ENCODE measurements around the gene RAB22A.

RAB22A gene

GRCh38 chr20:58294497-58295455 lies 14.7 kb upstream of the RAB22A start:
- peak; percentile 21 for DNase-seq
- Histone ChIP-seq H4K8ac (ENCODE audit: low read depth, low read length) (no peak overlapping the region), H2AK5ac (ENCODE audit: low read length) (no peak overlapping the region), H3K27me3 (ENCODE audit: insufficient read depth, low read length, poor library complexity) (no peaks in the 10 kb centered on the region), H2BK120ac (ENCODE audit: low read depth, low read length) (no peak overlapping the region), H4K5ac (ENCODE audit: low read length) (no peak overlapping the region), H3K9ac (ENCODE audit: low read length) (no peak overlapping the region), H3K23ac (ENCODE audit: low read length) (no peak overlapping the region), H3K18ac (ENCODE audit: low read length) (no peak overlapping the region), H3K79me2 (ENCODE audit: control insufficient read depth, insufficient read depth, low read length) (peaks cover 2% of the 10 kb centered on the region), H3K79me1 (ENCODE audit: low read length) (peaks cover 7% of the 10 kb centered on the region), H3K4me2 (ENCODE audit: low read length) (no peak overlapping the region), H3K4me1 (ENCODE audit: control insufficient read depth, low read depth, low read length) (no peaks in the 10 kb centered on the region), H3K4ac (ENCODE audit: low read depth, low read length) (no peak overlapping the region), H2BK5ac (ENCODE audit: low read length) (no peak overlapping the region), H3K27ac (ENCODE audit: low read depth, low read length) (no peak overlapping the region), H3K4me3 (ENCODE audit: low read length) (no peak overlapping the region), H2BK15ac (replicated peaks; ENCODE audit: low read depth) (no peak overlapping the region), H3K56ac (ENCODE audit: low read length) (peak overlapping the region; percentile 43), H3K36me3 (ENCODE audit: control insufficient read depth, insufficient read depth, low read length) (no peaks in the 10 kb centered on the region)
- no CpG with 5 or more reads among the region's 13 CpGs for WGBS (ENCODE audit: extremely low coverage, insufficient coverage, low lambda C conversion rate)

DNA sequence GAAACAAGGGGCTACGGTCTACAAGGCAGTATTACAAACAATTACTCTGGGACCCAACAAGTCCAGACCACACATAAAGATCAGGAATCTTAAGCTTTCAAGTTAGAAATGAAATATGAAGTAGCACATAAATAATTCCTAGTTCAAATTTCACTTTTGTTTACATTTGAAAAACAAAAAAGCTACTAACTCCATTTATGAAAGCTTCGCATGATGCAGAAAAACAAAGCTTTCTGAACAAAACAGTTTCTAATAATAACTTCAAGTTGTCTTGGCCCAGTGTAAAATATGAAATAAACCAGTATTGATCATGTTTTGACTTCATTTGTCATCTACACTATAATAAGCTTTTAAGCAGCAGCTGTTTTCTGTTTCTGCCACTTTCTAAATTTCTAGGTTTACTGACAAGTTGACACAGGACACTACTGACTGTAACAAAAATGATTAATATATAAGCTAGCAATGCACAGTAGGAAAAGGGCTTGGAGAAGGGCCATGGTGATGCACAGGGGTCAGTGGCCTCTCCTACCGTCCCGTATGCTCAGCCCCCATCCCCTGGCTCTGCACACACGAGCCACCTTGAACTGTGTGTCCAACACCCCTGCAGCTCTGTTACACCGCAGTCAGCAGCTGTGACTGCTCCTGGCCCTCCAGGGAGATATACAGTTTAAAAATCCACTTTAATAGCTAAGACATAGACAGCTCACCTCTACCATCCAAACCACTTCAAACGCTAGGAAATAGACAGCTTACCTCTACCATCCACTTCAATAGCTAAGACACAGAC lies 13.3 kb upstream of the RAB22A start:
- H3K4ac ChIP-seq (ENCODE audit: low read depth, low read length) = no peak overlapping the region
- H3K27me3 ChIP-seq (ENCODE audit: insufficient read depth, low read length, poor library complexity) = no peaks in the 10 kb centered on the region
- no peak overlapping the region for H3K27ac ChIP-seq (ENCODE audit: low read depth, low read length)
- H2BK5ac ChIP-seq (ENCODE audit: low read length) = no peak overlapping the region
- H2AK5ac ChIP-seq (ENCODE audit: low read length) = no peak overlapping the region
- no peak overlapping the region for H3K56ac ChIP-seq (ENCODE audit: low read length)
- DNase-seq = no peak
- no peaks in the 10 kb centered on the region for H3K36me3 ChIP-seq (ENCODE audit: control insufficient read depth, insufficient read depth, low read length)
- peaks cover 7% of the 10 kb centered on the region for H3K79me1 ChIP-seq (ENCODE audit: low read length)
- no peak overlapping the region for H3K23ac ChIP-seq (ENCODE audit: low read length)
- no peak overlapping the region for H4K8ac ChIP-seq (ENCODE audit: low read depth, low read length)
- H3K9ac ChIP-seq (ENCODE audit: low read length) = no peak overlapping the region
- no peaks in the 10 kb centered on the region for H3K4me1 ChIP-seq (ENCODE audit: control insufficient read depth, low read depth, low read length)
- H4K5ac ChIP-seq (ENCODE audit: low read length) = no peak overlapping the region
- peaks cover 2% of the 10 kb centered on the region for H3K79me2 ChIP-seq (ENCODE audit: control insufficient read depth, insufficient read depth, low read length)
- H2BK15ac ChIP-seq (replicated peaks; ENCODE audit: low read depth) = no peak overlapping the region
- WGBS (ENCODE audit: extremely low coverage, insufficient coverage, low lambda C conversion rate) = no CpG with 5 or more reads among the region's 7 CpGs
- no peak overlapping the region for H3K4me2 ChIP-seq (ENCODE audit: low read length)
- no peak overlapping the region for H3K18ac ChIP-seq (ENCODE audit: low read length)
- no peak overlapping the region for H3K4me3 ChIP-seq (ENCODE audit: low read length)
- H2BK120ac ChIP-seq (ENCODE audit: low read depth, low read length) = no peak overlapping the region

DNA sequence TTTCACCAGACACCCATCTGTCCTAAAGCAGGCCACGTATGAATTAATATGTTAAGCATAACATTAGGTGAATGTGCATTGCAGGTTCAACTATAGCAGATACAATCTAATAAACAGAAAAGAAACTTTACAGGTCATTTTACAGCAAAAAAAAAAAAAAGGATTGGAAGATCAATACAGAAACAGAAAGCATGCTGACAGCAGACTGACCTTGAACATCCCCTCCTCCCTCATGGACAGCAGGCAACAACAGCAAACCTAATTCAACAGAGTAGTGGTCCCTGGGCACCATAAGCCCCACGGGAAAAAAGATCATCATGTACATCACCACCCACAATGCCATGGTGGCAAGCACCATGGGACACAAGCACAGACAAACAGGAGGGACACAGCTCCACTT lies 12.1 kb upstream of the RAB22A start:
- Histone ChIP-seq H2BK15ac (replicated peaks; ENCODE audit: low read depth) (no peak overlapping the region), H2BK5ac (ENCODE audit: low read length) (no peak overlapping the region), H3K36me3 (ENCODE audit: control insufficient read depth, insufficient read depth, low read length) (peaks cover 2% of the 10 kb centered on the region), H3K27ac (ENCODE audit: low read depth, low read length) (no peak overlapping the region), H3K79me2 (ENCODE audit: control insufficient read depth, insufficient read depth, low read length) (peaks cover 2% of the 10 kb centered on the region), H3K27me3 (ENCODE audit: insufficient read depth, low read length, poor library complexity) (no peaks in the 10 kb centered on the region), H3K4me1 (ENCODE audit: control insufficient read depth, low read depth, low read length) (no peaks in the 10 kb centered on the region), H2BK120ac (ENCODE audit: low read depth, low read length) (no peak overlapping the region), H3K23ac (ENCODE audit: low read length) (no peak overlapping the region), H3K4me2 (ENCODE audit: low read length) (no peak overlapping the region), H2AK5ac (ENCODE audit: low read length) (no peak overlapping the region), H4K8ac (ENCODE audit: low read depth, low read length) (no peak overlapping the region), H3K56ac (ENCODE audit: low read length) (no peak overlapping the region), H3K18ac (ENCODE audit: low read length) (no peak overlapping the region), H3K79me1 (ENCODE audit: low read length) (peaks cover 7% of the 10 kb centered on the region), H3K4ac (ENCODE audit: low read depth, low read length) (no peak overlapping the region), H4K5ac (ENCODE audit: low read length) (no peak overlapping the region), H3K9ac (ENCODE audit: low read length) (no peak overlapping the region), H3K4me3 (ENCODE audit: low read length) (no peak overlapping the region)
- WGBS (ENCODE audit: extremely low coverage, insufficient coverage, low lambda C conversion rate) = no CpG with 5 or more reads among the region's 2 CpGs
- DNase-seq = no peak

GRCh38 chr20:58300321-58300720 lies 9.2 kb upstream of the RAB22A start:
- H2BK120ac ChIP-seq (ENCODE audit: low read depth, low read length) = no peak overlapping the region
- no peak overlapping the region for H3K4me3 ChIP-seq (ENCODE audit: low read length)
- no peak overlapping the region for H3K23ac ChIP-seq (ENCODE audit: low read length)
- H3K18ac ChIP-seq (ENCODE audit: low read length) = no peak overlapping the region
- WGBS (ENCODE audit: extremely low coverage, insufficient coverage, low lambda C conversion rate) = no CpG with 5 or more reads among the region's 5 CpGs
- H3K79me2 ChIP-seq (ENCODE audit: control insufficient read depth, insufficient read depth, low read length) = no peaks in the 10 kb centered on the region
- no peak overlapping the region for H4K5ac ChIP-seq (ENCODE audit: low read length)
- no peak overlapping the region for H3K56ac ChIP-seq (ENCODE audit: low read length)
- no peaks in the 10 kb centered on the region for H3K27me3 ChIP-seq (ENCODE audit: insufficient read depth, low read length, poor library complexity)
- H2BK5ac ChIP-seq (ENCODE audit: low read length) = no peak overlapping the region
- no peak for DNase-seq
- no peak overlapping the region for H2BK15ac ChIP-seq (replicated peaks; ENCODE audit: low read depth)
- no peak overlapping the region for H3K4ac ChIP-seq (ENCODE audit: low read depth, low read length)
- H3K36me3 ChIP-seq (ENCODE audit: control insufficient read depth, insufficient read depth, low read length) = peaks cover 2% of the 10 kb centered on the region
- no peak overlapping the region for H3K4me2 ChIP-seq (ENCODE audit: low read length)
- H2AK5ac ChIP-seq (ENCODE audit: low read length) = no peak overlapping the region
- H3K9ac ChIP-seq (ENCODE audit: low read length) = no peak overlapping the region
- no peak overlapping the region for H4K8ac ChIP-seq (ENCODE audit: low read depth, low read length)
- peaks cover 4% of the 10 kb centered on the region for H3K79me1 ChIP-seq (ENCODE audit: low read length)
- no peaks in the 10 kb centered on the region for H3K4me1 ChIP-seq (ENCODE audit: control insufficient read depth, low read depth, low read length)
- no peak overlapping the region for H3K27ac ChIP-seq (ENCODE audit: low read depth, low read length)

- no CpG with 5 or more reads among the region's 1 CpG for WGBS (ENCODE audit: extremely low coverage, insufficient coverage, low lambda C conversion rate)
- Histone ChIP-seq H3K4me2 (ENCODE audit: low read length) (no peak overlapping the region), H3K4ac (ENCODE audit: low read depth, low read length) (no peak overlapping the region), H3K18ac (ENCODE audit: low read length) (no peak overlapping the region), H2BK15ac (replicated peaks; ENCODE audit: low read depth) (no peak overlapping the region), H3K27ac (ENCODE audit: low read depth, low read length) (no peak overlapping the region), H4K5ac (ENCODE audit: low read length) (no peak overlapping the region), H4K8ac (ENCODE audit: low read depth, low read length) (no peak overlapping the region), H2BK5ac (ENCODE audit: low read length) (no peak overlapping the region), H3K79me1 (ENCODE audit: low read length) (no peaks in the 10 kb centered on the region), H3K79me2 (ENCODE audit: control insufficient read depth, insufficient read depth, low read length) (no peaks in the 10 kb centered on the region), H3K4me1 (ENCODE audit: control insufficient read depth, low read depth, low read length) (no peaks in the 10 kb centered on the region), H3K27me3 (ENCODE audit: insufficient read depth, low read length, poor library complexity) (no peaks in the 10 kb centered on the region), H2BK120ac (ENCODE audit: low read depth, low read length) (no peak overlapping the region), H3K4me3 (ENCODE audit: low read length) (no peak overlapping the region), H3K23ac (ENCODE audit: low read length) (no peak overlapping the region), H3K9ac (ENCODE audit: low read length) (no peak overlapping the region), H2AK5ac (ENCODE audit: low read length) (no peak overlapping the region), H3K36me3 (ENCODE audit: control insufficient read depth, insufficient read depth, low read length) (peaks cover 2% of the 10 kb centered on the region), H3K56ac (ENCODE audit: low read length) (no peak overlapping the region)
- no peak for DNase-seq
These were observed 6.0 kb upstream of the RAB22A start for GRCh38 chr20:58303547-58303946.
